Activated CD8-positive, alpha-beta memory T cell treated with anti-CD3 and anti-CD28 coated beads, Interleukin-2, amount 50 U/mL, for 24 hours (primary cell): Measurements from ENCODE around the gene C1GALT1.
"Not testable (repeated sequence)": the region's sequence is repeated elsewhere in the genome, so short reads cannot be mapped to it uniquely, and the experiment has no call there.

ENCODE experiments used
- DNase-seq: peaks from one replicate; pipeline ENCODE4 v3.0.0-alpha.2; 2020; ENCODE audit errors: extremely low read depth

Gene C1GALT1

DNA sequence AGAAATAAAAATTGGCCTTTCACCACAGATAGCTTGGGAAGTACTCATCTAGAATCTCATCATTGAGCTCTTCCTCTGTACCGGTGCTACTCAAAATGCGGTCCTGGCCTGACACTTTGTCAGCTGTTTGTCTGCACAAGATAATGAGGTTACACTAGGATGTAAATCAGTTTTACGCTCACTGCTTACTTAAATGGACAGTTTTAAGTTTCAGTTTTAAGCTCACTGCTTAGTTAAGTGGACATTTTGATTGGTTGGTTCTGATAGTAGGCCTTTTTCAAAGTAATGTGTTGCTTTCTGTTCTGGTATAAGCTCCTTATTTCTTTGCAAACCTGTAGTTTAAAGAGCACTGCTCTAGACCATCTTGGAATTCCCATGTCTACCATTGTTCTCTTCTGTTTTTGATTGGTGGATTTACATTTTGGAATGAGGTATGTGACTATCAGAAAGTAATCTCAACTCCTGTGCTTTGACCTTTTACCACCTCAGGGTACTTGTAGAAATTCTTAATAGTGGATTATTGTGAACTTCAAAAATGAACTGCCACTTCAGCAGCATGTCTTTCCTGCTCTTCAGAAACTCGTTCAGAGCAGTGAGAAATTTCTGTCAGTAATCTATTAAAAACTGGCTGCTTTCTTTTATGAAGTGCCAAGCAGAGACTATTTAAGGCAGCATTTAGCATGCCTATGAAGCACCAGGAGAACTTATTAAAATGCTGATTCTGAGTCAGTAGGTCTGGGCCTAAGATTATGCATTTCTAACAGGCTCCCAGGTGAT lies 55.0 kb downstream of the C1GALT1 start:
- DNase-seq = no peak

DNA sequence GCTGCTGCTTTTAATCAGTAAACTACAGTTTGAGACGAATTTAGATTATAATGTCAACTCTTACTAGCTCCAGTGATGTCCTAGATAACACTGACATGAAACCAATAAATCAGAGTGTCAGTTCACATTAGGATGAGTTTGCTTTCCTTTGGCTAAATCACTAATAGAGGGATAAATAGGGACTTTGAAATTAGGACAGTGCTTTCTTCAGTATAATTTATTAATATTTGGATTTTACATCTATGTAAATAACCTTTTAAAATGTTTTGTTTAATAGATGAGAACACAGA lies 55.6 kb downstream of the C1GALT1 start:
- DNase-seq = no peak

DNA sequence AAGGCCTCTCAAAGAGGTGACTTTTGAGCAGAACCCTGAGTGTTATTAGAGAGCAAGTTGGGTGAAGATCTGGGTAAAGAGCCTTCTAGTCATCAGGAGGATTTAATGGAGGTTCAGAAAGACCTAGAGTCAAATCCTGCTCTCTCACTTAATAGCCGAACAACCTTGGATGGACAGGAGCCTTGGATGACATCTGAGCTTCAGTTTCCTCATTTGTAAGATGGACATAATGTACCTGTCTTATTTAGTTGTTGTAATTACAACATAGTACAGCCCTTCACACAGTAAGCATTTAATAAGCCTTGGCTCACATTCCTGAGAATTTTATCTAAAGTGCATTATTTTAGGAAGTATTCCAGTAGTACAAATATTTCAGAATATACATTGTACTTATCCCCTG lies 57.0 kb downstream of the C1GALT1 start:
- DNase-seq = no peak

DNA sequence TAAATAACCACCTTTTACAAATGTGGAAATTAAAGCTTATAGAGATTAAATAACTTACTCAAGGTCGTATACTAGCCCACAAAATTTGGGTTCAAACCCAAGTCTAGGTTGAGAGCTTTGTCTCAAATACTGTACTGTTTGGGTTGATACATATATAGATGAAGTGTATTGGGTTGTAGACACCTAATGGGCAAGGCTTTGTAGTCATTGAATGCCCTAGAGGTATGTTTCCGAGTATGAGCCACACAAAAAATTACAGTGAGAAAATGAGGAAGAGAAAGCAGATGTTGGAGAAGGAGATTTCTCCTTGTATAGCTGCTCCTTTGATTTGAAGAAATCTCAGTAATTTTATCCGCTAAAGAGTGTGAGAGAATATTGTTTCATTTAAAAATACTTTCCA lies 60.6 kb downstream of the C1GALT1 start:
- DNase-seq = no peak

DNA sequence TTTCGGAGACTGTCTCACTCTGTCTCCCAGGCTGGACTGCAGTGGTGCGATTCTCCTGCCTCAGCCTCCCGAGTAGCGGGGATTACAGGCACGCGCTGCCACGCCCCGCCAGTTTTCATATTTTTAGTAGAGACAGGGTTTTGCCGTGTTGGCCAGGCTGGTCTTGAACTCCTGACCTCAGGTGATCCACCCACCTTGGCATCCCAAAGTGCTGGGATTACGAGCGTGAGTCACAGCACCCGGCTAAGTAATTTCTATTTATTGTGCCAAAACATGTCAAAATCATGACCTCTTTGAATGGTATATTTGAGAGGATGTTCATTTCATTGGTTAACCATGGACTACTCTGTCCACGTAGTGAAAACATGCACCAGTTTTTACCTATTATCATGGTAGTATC lies 62.9 kb downstream of the C1GALT1 start:
- DNase-seq = not testable (repeated sequence)

DNA sequence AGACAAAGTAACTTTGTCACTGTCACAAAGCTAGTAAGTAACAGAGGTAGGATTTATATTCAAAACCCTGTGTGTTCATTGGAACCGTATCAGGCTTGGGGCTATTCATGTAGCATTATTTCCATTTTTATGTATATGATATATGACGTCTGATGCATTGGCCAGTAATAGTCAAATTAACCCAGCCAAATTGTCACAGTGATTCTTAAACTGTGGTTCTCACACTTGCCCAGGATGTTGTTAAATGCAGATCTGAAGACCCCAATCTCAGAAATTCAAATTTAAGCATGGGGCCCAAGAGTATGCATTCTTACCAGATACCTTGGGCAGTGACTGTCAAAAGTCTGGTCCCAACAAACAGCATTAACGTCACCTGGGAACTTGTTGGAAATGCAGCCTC lies 63.9 kb downstream of the C1GALT1 start:
- no peak for DNase-seq

GRCh38 chr7:7247658-7248057 lies 65.3 kb downstream of the C1GALT1 start:
- no peak for DNase-seq

- DNase-seq = no peak
Observed at GRCh38 chr7:7249814-7250213, 67.5 kb downstream of the C1GALT1 start.

DNA sequence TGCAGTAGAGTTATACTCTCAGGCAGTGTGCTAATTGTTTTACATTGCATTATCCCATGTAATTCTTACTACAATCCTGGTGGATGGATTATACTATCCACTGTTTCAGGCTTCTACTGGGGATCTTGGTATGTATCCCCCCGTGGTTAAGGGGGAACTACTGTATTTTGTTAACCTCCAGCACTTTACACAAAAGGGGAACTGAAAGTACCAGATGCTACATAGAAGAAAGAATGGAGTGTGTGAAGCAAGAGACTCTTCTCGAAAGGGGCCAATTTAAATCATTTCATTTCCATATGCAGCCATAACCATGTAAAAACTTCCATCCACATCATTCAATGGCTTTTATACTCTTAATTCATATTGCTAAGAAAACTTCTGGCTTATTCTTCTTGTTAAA lies 69.4 kb downstream of the C1GALT1 start:
- no peak for DNase-seq

DNA sequence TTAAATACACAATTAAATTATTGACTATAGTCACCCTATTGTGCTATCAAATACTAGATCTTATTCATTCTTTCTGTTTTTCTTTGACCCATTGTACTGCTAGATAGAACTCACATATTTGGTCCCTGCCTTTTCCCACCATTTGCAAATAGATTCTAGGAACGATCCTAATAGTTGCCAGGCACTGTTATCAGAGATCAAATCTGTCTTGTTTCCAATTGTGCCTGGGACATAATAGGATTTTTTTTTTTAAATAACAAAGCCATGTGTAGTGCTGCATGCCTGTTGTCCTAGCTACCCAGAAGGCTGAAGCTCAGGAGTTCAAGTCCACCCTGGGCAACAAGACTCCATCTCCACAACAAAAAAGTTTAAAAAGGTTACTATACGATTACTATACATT lies 72.0 kb downstream of the C1GALT1 start:
- no peak for DNase-seq

DNA sequence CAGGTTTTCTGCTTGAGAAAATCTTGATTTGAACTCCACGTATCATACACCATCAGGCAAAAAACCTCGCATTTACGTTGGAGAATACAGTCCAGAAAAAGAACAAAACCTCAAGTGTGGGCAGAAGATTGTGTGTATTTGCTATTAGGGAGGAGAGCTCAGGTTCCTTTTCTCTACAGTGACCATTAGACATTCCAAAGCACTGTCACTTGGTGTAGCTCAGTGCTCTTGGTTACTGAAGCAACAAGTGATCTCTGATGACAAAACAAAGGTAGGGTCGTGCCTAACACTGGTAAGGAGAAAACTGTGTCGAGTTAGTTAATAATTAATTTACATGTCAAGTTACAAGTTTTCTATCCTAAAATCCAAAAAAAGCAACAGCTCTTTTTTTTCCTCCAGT lies 72.6 kb downstream of the C1GALT1 start:
- no peak for DNase-seq

GRCh38 chr7:7256731-7257274 lies 74.5 kb downstream of the C1GALT1 start:
- no peak for DNase-seq

DNA sequence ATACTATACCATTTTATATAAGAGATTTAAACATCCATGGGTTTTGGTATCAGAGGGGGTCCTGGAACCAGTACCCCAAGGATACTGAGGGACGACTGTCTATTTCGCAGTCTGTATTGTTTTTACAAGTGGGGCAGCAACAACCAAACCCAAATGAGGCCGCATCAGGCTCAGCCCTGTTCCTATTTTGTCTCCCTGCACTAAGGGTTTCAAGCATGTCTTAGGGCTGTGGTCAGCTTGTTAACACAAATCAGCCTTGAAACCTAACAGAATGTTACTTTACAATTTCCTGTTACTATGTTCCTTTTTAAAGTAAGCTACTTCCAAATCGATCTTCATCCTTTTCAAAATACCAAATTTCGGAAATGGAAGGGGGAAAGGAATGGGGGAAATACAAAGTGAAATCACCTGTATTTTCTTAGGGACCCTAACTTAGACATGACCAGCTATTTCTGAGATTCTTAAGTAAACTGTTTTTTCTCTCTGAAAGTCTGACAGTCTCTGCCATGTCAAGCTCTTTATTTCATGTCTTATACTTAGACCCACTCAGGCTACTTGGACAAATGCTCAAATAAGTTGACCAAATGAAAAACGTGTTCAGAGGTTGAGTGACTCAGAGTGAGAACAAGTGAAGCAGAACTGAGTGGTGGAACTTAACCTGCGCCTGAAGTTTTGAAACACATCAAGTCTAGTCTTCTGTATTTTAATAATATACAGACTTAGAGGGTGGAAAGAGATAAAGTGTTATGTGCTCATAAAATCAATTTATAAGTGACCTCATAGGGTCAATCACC lies 75.8 kb downstream of the C1GALT1 start:
- DNase-seq = no peak

DNA sequence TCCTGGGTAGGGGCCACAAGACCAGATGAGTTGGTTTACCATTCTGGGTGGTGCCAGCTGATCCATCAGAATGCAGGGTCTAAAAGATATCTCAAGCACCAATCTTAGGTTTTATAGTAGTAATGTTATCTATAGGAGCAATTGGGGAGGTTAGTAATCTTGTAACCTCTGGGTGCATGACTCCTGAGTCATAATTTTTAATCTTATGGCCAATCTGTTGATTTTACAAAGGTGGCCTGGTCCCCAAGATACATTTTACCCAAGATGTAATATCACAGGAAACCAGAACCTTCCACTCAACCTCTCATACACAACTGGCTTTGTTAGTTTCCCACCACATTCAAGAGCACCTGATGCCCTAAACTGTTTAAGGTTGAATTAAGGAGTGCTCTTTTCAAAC lies 79.5 kb downstream of the C1GALT1 start:
- DNase-seq = no peak

GRCh38 chr7:7263297-7264230 lies 81.2 kb downstream of the C1GALT1 start:
- DNase-seq = no peak

DNA sequence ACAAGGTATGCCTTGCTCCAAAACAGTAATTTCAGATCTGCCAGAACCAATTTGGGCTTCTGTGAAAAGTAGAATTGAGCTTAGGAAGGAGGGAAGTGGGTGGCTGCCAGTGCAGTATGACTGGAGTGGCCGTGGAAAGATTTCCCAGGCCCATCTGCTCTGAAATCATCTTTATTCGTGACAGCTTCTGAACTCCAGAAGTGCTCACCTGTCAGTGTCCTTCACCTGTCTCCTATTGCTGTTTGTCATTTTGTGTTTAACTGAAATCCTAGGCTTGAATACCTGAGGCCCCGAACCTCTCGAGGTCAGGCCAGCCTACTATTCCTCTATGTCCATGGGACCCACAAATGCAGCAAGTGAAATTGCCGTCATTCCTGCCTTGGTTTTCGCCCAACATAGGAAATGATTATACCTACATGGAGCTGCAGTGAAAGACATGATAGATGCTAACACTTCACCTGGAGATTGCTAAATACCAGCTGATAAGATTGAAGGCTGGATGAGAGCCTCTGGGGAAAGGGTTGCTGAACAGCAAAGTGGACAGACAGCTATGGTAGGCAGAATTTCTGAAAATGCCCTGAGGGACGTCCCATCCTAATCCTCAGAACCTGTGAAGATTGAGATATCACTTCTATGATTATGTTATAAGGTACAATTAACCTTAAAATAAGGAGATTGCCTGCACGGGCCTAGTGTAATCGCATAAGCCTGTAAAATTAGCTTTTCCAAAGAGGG lies 82.1 kb downstream of the C1GALT1 start:
- no peak for DNase-seq

DNA sequence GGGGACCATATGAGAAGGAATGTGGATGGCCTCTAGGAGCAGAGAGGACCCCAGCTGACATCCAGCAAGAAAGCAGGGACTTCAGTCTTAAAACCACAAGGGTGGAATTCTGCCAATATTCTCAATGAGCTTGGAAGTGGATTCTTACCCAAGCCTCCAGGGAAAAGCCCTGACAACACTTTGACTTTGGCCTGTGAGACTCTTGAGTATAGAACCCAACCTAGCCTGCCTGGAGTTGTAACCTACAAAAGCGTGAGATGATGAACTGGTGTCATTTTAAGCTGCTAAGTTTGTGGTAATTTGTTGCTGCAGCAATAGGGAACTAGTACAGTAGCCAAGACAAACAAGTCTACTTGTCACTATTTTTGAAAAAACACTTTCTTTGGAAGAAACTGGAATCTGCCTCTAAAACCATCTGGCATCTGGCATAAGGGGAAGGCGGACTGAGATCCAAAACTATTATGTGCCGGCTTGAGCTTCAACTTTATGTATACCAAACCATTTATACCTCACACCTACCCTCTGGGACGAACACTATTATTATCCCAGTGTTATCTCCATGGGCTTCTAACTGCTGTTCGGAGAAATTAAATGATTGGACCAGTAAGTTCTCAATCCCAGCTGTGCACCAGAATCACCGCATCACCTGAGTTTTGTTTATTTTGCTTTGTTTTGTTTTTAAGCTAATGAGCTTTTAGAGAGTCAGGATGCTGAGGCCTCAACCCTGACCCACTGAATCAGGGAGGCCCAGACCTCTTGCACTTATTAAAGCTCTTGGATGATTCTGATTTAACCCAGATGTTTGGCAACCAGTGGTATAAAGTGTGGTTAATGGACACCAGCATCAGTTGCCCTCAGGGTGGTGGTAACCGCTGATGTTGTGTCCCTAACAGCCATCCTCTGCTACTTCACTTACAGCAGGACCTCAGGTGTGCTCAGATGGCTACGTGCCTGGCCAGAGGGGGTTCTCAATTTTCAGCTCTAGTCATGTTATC lies 83.0 kb downstream of the C1GALT1 start:
- no peak for DNase-seq

DNA sequence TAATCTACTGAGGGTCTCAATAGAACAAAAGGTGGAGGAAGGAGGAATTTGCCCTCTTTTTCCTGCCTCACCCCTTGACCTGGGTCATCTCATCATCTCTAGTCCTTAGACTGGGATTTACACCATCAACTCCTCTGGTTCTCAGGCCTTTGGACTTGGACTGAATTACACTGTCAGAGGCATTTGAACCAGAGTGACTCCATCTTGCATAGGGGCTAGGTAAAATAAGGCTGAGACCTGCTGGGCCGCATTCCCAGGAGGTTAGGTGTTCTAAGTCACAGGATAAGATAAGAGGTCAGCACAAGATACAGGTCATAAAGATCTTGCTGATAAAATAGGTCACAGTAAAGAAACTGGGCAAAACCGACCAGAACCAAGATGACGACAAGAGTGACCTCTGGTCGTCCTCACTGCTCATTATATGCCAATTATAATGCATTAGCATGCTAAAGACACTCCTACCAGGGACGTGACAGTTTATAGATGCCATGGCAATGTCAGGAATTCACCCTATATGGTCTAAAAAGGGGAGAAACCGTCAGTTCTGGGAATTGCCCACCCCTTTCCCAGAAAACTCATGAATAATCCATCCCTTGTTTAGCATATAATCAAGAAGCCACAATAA lies 84.0 kb downstream of the C1GALT1 start:
- DNase-seq = no peak

DNA sequence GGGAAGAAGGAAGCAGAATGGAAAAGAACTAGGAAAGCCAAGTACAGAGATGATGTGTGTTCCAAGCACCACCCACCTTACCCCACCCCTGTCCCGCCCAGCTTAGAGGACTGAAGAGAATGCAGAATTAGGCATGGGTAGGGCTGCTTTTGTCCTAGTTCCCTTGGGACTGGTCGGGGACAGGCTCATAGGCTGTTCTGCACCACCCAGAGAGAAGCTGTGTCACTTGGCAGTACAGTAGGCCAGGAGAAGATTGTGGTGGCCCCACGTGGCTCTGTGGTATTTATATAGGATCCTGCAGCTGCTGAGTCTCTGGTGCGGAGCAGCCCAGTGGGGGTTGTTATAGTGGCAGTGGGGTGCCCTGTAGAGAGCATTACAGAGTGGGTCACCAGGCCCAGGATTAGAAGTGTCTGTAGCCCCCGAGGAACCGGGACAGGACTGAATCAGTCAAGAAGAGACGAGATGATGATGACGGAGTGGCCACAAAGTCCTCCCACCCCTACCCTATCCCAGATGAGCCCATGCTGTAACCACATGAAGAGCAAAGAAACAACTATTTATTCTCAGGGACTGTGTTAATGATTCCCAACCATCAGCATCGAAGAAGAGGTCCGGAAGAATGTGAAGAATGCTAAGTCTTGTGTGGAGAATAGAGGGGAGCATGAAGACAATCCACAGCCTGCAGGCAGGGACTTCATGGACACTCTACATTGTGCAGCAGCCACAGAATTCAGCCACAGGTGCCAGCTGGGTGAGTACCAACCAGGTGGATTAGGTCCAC lies 88.9 kb downstream of the C1GALT1 start:
- no peak for DNase-seq
